ENCODE data around the gene KCNJ3. TPM values are rescaled to one million over a fixed set of nuclear protein-coding genes. Genes with fewer than 3 reads are reported as not detected.
A peak's percentile ranks its signal among the peaks of the same experiment; 100 is the strongest.

Gene KCNJ3
- total RNA-seq, 1 donor from 2014 or later: 4.2 TPM

DNA sequence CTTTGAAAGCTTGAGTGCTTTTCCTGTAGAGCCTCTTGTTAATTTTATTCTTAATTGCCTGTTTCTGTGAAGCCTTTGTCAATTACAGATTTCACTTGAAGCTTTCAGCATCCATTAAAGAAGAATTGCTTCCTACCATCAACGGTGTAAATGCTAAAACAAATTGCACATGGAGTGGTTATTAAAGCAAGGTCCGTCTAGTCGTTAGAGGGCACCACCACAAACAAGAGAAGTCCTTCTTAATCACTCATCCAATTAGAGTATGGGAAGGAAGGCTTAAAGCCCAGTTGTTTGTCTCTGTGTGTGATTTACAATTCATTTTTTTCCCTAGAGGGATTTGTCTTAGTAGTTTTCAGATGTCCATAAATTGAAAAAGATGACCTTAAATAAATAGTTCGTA, 1.6 kb downstream of the KCNJ3 start:
- H3K27ac ChIP-seq (ENCODE audit: low read depth, low read length): no peak overlapping the region
- H3K36me3 ChIP-seq (ENCODE audit: control insufficient read depth in 3 of 3, insufficient read depth in 3 of 3, low read length in 3 of 3): no peaks in the 10 kb centered on the region
- peaks cover 3 to 13% (median 9%) of the 10 kb centered on the region in 3 donors for H3K4me1 ChIP-seq (ENCODE audit: control insufficient read depth in 3 of 3, insufficient read depth in 3 of 3, low read length in 3 of 3)
- no peak overlapping the region for H3K4me3 ChIP-seq (ENCODE audit: low read length in 3 of 3)
- no peak overlapping the region for H3K9ac ChIP-seq (ENCODE audit: low read depth in 1 of 3, low read length in 3 of 3)
- H3K9me3 ChIP-seq (ENCODE audit: control insufficient read depth in 3 of 3, low read length in 3 of 3): peaks cover 0 to 3% (median 0%) of the 10 kb centered on the region in 3 donors
- H3K27me3 ChIP-seq (ENCODE audit: control insufficient read depth in 3 of 3, insufficient read depth in 3 of 3, low read length in 3 of 3): peaks cover 14 to 21% (median 16%) of the 10 kb centered on the region in 3 donors

DNA sequence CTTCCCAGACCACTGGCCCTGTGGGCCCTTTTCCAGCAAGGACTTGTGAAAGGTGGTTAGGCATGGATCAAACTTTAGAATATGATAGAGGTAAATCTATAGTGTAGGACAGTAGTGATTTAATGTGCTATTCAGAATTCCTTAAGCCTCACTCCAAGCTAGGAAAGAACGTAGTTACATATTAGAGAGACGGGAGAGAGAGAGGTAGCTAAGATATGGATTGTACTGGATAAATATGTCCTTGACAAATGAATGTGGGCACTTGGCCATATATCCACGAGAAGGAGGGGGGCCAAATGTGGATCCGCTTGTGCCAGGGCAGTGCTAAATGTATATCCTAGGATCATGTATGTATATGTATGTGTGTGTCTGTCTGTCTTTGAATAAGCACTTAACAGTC, 6.5 kb downstream of the KCNJ3 start:
- no peaks in the 10 kb centered on the region for H3K9me3 ChIP-seq (ENCODE audit: control insufficient read depth in 3 of 3, low read length in 3 of 3)
- H3K27ac ChIP-seq (ENCODE audit: low read depth, low read length): peak overlapping the region; percentile 33
- H3K9ac ChIP-seq (ENCODE audit: low read depth in 1 of 3, low read length in 3 of 3): no peak overlapping the region
- no peak overlapping the region for H3K4me3 ChIP-seq (ENCODE audit: low read length in 3 of 3)
- H3K27me3 ChIP-seq (ENCODE audit: control insufficient read depth in 3 of 3, insufficient read depth in 3 of 3, low read length in 3 of 3): no peaks in the 10 kb centered on the region
- no peaks in the 10 kb centered on the region for H3K36me3 ChIP-seq (ENCODE audit: control insufficient read depth in 3 of 3, insufficient read depth in 3 of 3, low read length in 3 of 3)
- H3K4me1 ChIP-seq (ENCODE audit: control insufficient read depth in 3 of 3, insufficient read depth in 3 of 3, low read length in 3 of 3): no peaks in the 10 kb centered on the region

DNA sequence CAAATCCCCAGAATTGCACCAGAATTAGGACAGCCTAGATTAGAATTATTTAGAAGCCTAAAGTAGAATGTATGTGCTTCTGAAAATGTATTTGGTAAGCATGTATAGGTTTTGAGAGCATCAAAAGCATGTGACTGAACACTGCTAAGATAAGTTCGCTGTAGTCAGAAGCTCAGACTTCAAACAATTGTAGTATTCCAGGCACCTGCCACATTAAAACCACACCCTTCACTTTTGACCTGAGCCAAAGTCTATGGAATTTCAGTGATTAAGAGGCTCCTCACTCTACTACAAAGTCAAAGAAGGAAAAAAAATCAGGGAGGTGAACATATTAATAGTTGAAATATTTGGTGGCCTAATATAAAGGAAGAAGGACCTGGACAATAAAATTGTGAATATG, 8.2 kb downstream of the KCNJ3 start:
- Histone ChIP-seq H3K4me3 (ENCODE audit: low read length in 3 of 3) (no peak overlapping the region), H3K27me3 (ENCODE audit: control insufficient read depth in 3 of 3, insufficient read depth in 3 of 3, low read length in 3 of 3) (no peaks in the 10 kb centered on the region), H3K9me3 (ENCODE audit: control insufficient read depth in 3 of 3, low read length in 3 of 3) (no peaks in the 10 kb centered on the region), H3K27ac (ENCODE audit: low read depth, low read length) (no peak overlapping the region), H3K4me1 (ENCODE audit: control insufficient read depth in 3 of 3, insufficient read depth in 3 of 3, low read length in 3 of 3) (no peaks in the 10 kb centered on the region), H3K9ac (ENCODE audit: low read depth in 1 of 3, low read length in 3 of 3) (no peak overlapping the region), H3K36me3 (ENCODE audit: control insufficient read depth in 3 of 3, insufficient read depth in 3 of 3, low read length in 3 of 3) (no peaks in the 10 kb centered on the region)

DNA sequence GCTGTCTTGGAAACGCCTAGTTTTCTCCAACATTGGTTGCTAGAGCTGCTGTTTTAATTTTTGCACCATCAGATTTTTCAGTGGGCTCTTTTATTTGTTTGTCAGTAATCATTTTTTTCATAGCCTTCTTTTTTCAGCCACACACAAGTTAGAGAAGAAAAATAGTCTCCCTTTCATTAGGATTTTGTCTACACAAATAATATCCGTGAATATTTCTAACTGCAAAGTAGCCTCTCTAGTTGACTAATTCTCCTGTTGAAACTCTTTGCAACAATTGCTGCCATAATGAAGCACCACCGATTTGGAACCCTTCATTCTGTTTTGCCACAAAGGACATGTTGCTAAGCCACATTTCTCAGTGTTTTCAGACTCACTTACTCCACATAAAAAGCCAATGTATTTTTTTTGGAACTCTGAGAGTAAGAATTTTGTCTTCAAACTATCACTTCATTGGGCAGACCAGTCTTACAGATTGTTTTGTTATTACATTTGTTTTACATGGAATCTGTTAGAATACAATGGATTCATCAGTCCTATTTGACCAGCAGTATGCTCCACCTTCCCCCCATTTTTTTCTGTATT, 9.6 kb downstream of the KCNJ3 start:
- Histone ChIP-seq H3K27me3 (ENCODE audit: control insufficient read depth in 3 of 3, insufficient read depth in 3 of 3, low read length in 3 of 3) (no peaks in the 10 kb centered on the region), H3K9me3 (ENCODE audit: control insufficient read depth in 3 of 3, low read length in 3 of 3) (no peaks in the 10 kb centered on the region), H3K4me3 (ENCODE audit: low read length in 3 of 3) (no peak overlapping the region), H3K27ac (ENCODE audit: low read depth, low read length) (peak overlapping the region; percentile 11), H3K9ac (ENCODE audit: low read depth in 1 of 3, low read length in 3 of 3) (no peak overlapping the region), H3K4me1 (ENCODE audit: control insufficient read depth in 3 of 3, insufficient read depth in 3 of 3, low read length in 3 of 3) (no peaks in the 10 kb centered on the region), H3K36me3 (ENCODE audit: control insufficient read depth in 3 of 3, insufficient read depth in 3 of 3, low read length in 3 of 3) (no peaks in the 10 kb centered on the region)

DNA sequence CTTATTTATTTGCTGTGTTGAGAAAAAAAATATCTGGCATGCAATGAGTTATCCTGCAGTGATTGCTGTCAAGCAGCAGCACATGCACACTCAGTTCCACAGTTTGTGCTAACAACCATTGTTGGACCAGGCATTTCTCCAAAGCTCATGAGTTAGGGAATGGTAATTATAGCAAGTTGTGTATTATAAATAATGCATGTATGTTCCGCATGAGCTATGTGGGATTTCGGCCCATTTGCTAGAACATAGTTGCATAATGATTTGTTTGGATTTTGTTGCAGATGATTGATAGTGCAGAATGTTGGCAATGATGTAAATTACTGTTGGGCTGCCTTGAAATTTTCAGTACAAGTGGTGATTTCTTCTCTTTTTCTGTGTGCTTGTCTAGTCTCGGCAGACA, 10.7 kb downstream of the KCNJ3 start:
- Histone ChIP-seq H3K4me3 (ENCODE audit: low read length in 3 of 3) (peak overlapping the region in 1 of 3 donors; percentile 1), H3K4me1 (ENCODE audit: control insufficient read depth in 3 of 3, insufficient read depth in 3 of 3, low read length in 3 of 3) (no peaks in the 10 kb centered on the region), H3K9me3 (ENCODE audit: control insufficient read depth in 3 of 3, low read length in 3 of 3) (no peaks in the 10 kb centered on the region), H3K9ac (ENCODE audit: low read depth in 1 of 3, low read length in 3 of 3) (no peak overlapping the region), H3K36me3 (ENCODE audit: control insufficient read depth in 3 of 3, insufficient read depth in 3 of 3, low read length in 3 of 3) (no peaks in the 10 kb centered on the region), H3K27ac (ENCODE audit: low read depth, low read length) (no peak overlapping the region), H3K27me3 (ENCODE audit: control insufficient read depth in 3 of 3, insufficient read depth in 3 of 3, low read length in 3 of 3) (no peaks in the 10 kb centered on the region)

DNA sequence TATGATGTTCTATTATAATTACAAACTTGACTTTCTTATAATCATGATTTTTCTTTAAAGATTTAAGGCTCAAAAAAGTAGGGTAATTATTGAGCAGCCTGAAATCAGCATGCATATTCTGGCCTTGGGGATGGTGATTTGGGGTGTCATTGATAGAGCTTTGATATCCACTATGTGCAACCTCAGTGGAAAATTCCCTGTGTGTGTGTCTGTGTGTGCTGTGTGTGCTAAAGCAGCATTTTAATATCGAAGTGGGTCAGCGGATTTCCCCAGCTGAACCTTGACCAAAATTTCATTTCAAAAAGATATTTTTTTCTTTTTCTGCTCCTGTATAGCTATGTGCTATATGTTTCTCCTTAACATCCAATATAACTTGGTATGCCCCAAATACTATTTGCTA, 11.6 kb downstream of the KCNJ3 start:
- Histone ChIP-seq H3K4me1 (ENCODE audit: control insufficient read depth in 3 of 3, insufficient read depth in 3 of 3, low read length in 3 of 3) (no peaks in the 10 kb centered on the region), H3K9ac (ENCODE audit: low read depth in 1 of 3, low read length in 3 of 3) (no peak overlapping the region), H3K27me3 (ENCODE audit: control insufficient read depth in 3 of 3, insufficient read depth in 3 of 3, low read length in 3 of 3) (no peaks in the 10 kb centered on the region), H3K9me3 (ENCODE audit: control insufficient read depth in 3 of 3, low read length in 3 of 3) (no peaks in the 10 kb centered on the region), H3K27ac (ENCODE audit: low read depth, low read length) (no peak overlapping the region), H3K4me3 (ENCODE audit: low read length in 3 of 3) (no peak overlapping the region), H3K36me3 (ENCODE audit: control insufficient read depth in 3 of 3, insufficient read depth in 3 of 3, low read length in 3 of 3) (no peaks in the 10 kb centered on the region)

DNA sequence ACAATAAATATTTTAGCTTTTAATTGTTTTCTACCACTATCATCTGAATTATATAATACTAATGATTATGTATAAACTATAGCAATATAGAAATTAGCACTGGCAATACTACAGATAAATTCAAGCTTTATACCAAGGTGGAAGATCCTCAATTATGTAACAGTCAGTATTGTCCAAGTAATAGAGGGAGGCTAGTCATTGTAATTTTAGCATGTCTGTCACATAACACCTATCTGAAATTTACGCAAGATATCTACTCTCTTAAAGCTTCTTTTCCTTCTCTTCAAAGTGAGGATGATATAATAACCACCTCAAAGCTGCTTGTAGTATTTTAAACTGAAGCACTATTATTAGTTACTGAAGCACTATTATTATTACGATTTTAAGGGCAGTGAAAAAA, 12.2 kb downstream of the KCNJ3 start:
- no peaks in the 10 kb centered on the region for H3K36me3 ChIP-seq (ENCODE audit: control insufficient read depth in 3 of 3, insufficient read depth in 3 of 3, low read length in 3 of 3)
- no peaks in the 10 kb centered on the region for H3K9me3 ChIP-seq (ENCODE audit: control insufficient read depth in 3 of 3, low read length in 3 of 3)
- H3K4me1 ChIP-seq (ENCODE audit: control insufficient read depth in 3 of 3, insufficient read depth in 3 of 3, low read length in 3 of 3): no peaks in the 10 kb centered on the region
- no peak overlapping the region for H3K4me3 ChIP-seq (ENCODE audit: low read length in 3 of 3)
- no peaks in the 10 kb centered on the region for H3K27me3 ChIP-seq (ENCODE audit: control insufficient read depth in 3 of 3, insufficient read depth in 3 of 3, low read length in 3 of 3)
- no peak overlapping the region for H3K9ac ChIP-seq (ENCODE audit: low read depth in 1 of 3, low read length in 3 of 3)
- no peak overlapping the region for H3K27ac ChIP-seq (ENCODE audit: low read depth, low read length)

DNA sequence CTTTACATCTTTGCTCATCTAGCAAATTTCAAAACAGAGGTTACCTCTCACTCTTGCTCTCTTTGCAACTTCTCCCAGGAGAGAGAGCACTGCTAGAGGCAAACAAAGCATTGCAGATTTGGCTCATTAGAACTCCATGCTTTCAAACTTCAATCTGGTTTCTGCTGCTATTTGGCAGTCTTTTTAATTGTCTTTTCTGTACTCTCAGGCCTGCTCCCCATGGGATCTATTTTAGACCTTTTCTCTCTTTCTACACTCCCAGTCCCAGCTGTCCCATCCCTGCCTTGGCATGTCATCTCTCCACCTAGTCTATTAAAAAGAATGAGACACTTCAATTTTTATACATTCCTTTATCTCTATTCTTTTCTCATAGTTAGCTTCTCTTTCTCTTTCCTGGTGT, 15.2 kb downstream of the KCNJ3 start:
- Histone ChIP-seq H3K27me3 (ENCODE audit: control insufficient read depth in 3 of 3, insufficient read depth in 3 of 3, low read length in 3 of 3) (no peaks in the 10 kb centered on the region), H3K9me3 (ENCODE audit: control insufficient read depth in 3 of 3, low read length in 3 of 3) (no peaks in the 10 kb centered on the region), H3K4me3 (ENCODE audit: low read length in 3 of 3) (no peak overlapping the region), H3K27ac (ENCODE audit: low read depth, low read length) (no peak overlapping the region), H3K36me3 (ENCODE audit: control insufficient read depth in 3 of 3, insufficient read depth in 3 of 3, low read length in 3 of 3) (no peaks in the 10 kb centered on the region), H3K4me1 (ENCODE audit: control insufficient read depth in 3 of 3, insufficient read depth in 3 of 3, low read length in 3 of 3) (no peaks in the 10 kb centered on the region), H3K9ac (ENCODE audit: low read depth in 1 of 3, low read length in 3 of 3) (no peak overlapping the region)

DNA sequence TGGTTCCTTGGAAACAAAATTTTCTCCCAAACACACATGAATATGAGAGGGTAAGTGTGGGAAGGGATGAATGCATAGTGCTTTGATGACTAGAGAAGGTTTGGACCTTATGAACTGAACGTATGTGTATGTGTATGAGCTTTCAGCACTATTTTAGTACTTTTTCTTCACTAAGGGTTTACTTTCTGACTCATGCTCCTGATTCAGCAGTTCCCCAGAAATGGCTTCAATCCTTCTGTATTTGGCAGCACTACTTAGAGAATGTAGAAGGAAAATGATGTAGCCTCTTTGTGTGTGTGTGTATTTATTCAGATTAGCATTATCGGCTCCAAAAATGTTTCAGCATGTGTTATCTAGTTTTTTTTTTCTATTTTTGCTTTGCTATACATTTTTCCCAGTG, 22.2 kb downstream of the KCNJ3 start:
- H3K27me3 ChIP-seq (ENCODE audit: control insufficient read depth in 3 of 3, insufficient read depth in 3 of 3, low read length in 3 of 3): no peaks in the 10 kb centered on the region
- no peak overlapping the region for H3K27ac ChIP-seq (ENCODE audit: low read depth, low read length)
- H3K36me3 ChIP-seq (ENCODE audit: control insufficient read depth in 3 of 3, insufficient read depth in 3 of 3, low read length in 3 of 3): no peaks in the 10 kb centered on the region
- no peaks in the 10 kb centered on the region for H3K4me1 ChIP-seq (ENCODE audit: control insufficient read depth in 3 of 3, insufficient read depth in 3 of 3, low read length in 3 of 3)
- H3K9ac ChIP-seq (ENCODE audit: low read depth in 1 of 3, low read length in 3 of 3): no peak overlapping the region
- no peak overlapping the region for H3K4me3 ChIP-seq (ENCODE audit: low read length in 3 of 3)
- H3K9me3 ChIP-seq (ENCODE audit: control insufficient read depth in 3 of 3, low read length in 3 of 3): no peaks in the 10 kb centered on the region

DNA sequence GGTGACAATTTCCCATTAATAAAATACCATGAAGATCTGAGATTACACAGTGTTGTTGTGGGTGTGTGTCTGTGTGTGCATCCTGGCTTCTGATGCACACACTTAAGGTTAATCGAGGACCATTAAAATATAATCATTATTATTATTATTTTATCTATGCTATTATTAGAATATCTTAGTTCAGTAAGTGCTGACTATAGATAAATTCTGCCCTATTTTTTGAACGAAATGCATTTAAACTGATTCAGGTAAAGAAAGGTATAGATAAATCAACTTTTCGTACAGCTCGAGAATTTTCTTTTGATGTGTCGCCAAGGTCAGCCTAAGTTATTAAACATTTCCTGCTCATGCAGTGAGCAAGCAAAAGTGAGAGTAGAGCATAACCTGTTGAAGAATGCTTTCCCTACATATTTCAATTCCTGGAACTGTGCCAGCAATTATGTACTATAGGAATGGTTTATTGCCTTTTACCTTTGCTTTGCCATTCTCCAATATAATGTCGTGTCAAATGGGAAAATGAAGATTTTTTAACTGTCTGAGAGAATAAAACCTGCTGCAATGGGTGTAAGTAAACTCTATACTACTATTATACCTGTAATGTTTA, 25.8 kb downstream of the KCNJ3 start:
- H3K27ac ChIP-seq (ENCODE audit: low read depth, low read length): no peak overlapping the region
- no peaks in the 10 kb centered on the region for H3K9me3 ChIP-seq (ENCODE audit: control insufficient read depth in 3 of 3, low read length in 3 of 3)
- H3K4me1 ChIP-seq (ENCODE audit: control insufficient read depth in 3 of 3, insufficient read depth in 3 of 3, low read length in 3 of 3): no peaks in the 10 kb centered on the region
- H3K4me3 ChIP-seq (ENCODE audit: low read length in 3 of 3): no peak overlapping the region
- H3K27me3 ChIP-seq (ENCODE audit: control insufficient read depth in 3 of 3, insufficient read depth in 3 of 3, low read length in 3 of 3): no peaks in the 10 kb centered on the region
- H3K36me3 ChIP-seq (ENCODE audit: control insufficient read depth in 3 of 3, insufficient read depth in 3 of 3, low read length in 3 of 3): no peaks in the 10 kb centered on the region
- no peak overlapping the region for H3K9ac ChIP-seq (ENCODE audit: low read depth in 1 of 3, low read length in 3 of 3)
